DMS79 (cell line): ENCODE data around the gene ADGRB2.

Experiments
- DNase-seq: peaks from one replicate; lab custom pipeline; 2025; lab: John Stamatoyannopoulos, UW

ADGRB2 gene

DNA sequence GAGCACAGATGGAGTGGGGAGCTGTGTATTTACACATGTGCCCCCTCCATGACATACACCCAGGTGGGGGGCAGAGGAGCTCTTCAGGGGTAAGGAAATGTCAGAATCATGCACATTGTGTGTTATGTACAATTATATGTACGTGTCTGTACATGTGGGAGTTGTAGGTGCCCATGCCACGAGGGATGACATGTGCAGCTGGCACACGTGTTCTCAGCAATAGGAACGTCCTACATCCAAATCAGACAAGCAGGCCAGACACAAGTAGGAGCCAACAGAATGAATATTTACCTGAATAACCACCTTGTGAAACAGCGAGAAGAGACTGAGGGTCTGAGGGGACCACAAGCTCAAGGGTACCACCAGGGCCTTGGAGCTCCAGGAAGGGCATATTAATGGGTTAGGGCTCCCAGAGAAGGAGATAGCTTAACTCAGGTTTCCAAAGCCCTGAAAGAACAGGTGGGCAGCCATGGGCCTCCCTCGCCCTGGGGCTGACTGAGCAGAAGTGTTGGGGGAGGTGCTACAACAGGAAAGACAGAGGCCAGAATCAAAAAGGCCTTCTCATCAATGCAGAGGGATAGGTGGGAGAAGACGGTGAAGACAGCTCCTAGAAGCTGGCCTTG lies 63.6 kb downstream of the ADGRB2 start:
- DNase-seq: no peak

DNA sequence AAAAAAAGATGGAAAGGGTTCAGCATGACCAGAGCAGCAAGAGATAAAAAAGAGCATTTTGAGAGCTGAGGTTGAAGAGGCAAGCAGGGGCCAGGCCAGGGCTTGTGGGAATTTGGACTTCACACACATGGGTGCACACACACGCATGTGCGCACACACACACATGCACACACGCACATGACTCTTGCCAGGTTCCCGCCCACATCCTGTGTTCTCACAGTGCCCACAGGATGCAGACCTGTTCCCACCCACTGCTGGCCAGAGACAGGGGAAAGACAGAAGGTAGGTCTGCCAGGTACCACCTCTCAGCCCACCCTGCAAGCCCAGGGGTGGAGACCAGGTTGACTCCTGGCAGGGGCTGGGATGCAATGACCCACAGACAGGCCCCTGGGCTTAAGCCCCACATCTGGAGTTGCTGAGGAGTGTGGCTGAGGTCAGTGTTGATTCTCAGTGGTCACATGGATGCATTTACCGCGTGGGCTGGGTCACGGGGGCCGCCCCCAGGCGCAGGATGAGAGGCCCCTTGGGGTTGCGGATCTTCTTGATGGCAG lies 64.7 kb downstream of the ADGRB2 start:
- DNase-seq: no peak

DNA sequence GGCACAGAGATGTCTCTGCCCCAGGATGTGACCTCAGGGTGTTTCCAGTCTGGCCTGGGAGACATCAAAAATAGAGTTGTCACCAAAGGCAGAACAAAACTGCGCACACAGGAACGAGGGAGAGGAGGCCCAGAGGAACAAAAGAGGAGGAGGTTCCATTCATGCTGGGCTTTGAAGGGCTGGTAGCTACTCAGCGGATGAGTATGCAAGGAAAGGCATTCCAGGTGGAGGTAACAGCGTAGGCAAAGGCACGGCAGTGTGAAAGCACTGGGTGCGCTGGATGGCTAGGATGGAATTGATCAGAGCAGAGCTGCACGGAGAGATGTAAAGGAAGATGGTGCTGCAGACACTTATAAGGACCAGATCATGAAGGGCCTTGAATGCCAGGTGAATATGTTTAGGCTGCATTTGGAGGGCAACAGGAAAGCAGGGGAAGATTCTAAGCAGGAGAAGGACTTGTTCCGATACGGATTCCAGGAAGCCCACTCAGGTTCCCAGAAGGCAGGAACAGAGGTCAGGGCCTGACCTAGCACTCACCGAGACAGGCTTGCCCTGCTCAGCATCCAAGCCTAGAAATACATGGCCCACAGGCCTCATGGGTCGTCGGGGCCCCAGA lies 66.7 kb downstream of the ADGRB2 start:
- DNase-seq: no peak

DNA sequence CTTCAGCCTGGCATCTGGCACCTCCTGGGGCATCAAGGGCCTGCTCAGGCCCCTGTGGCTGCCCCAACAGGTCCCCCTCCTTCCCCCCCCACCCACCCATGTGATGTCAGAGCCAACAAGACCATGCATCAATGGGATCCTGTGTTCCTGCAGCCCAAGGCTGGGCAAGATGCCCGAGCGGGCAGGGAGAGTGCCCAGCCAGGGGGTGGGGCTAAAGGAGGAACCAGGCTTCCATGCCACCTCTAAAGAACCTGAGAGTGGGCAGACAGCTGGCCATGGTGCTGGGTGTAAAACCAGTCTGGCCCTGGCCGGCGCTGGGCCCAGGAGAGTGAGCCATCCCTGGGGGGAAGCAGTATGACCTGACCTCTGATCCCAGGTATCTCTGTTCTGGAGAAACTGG lies 67.9 kb downstream of the ADGRB2 start:
- peak; percentile 16 for DNase-seq

DNA sequence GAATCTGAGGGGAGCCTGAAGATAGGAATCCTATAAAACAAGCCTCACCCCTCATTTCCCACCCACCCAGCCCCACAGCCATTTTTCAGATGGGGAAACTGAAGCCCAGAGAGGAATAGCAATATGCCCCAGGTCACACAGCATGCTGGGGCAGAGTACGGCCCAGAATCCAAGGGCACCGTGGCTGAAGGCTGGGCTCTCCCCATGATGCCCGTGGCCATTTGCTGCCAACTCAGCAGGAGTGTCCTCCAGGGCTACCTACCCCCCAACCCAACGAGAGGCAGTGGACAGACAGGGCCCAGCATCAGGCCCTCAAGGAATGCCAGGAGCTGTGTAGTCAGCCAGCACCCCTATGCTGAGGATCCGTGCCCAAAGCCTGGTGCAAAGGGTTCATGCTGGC lies 68.8 kb downstream of the ADGRB2 start:
- DNase-seq: no peak

DNA sequence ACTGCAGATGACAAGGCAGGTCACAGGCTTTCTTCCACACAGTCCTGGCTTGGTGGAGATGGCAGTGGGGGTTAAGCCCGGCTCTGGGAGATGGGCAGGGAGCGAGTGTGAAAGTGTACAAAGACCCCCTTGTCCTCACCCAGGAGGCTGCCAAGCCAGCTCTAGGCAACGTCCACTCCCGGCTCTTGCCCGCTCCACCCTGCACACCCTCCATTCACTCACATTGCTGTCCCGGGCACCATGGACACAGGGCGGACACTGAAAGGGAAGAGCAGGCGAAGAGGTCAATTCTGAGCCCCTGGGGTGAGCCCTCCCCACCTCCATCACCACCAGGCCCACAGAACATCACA lies 69.2 kb downstream of the ADGRB2 start:
- no peak for DNase-seq

DNA sequence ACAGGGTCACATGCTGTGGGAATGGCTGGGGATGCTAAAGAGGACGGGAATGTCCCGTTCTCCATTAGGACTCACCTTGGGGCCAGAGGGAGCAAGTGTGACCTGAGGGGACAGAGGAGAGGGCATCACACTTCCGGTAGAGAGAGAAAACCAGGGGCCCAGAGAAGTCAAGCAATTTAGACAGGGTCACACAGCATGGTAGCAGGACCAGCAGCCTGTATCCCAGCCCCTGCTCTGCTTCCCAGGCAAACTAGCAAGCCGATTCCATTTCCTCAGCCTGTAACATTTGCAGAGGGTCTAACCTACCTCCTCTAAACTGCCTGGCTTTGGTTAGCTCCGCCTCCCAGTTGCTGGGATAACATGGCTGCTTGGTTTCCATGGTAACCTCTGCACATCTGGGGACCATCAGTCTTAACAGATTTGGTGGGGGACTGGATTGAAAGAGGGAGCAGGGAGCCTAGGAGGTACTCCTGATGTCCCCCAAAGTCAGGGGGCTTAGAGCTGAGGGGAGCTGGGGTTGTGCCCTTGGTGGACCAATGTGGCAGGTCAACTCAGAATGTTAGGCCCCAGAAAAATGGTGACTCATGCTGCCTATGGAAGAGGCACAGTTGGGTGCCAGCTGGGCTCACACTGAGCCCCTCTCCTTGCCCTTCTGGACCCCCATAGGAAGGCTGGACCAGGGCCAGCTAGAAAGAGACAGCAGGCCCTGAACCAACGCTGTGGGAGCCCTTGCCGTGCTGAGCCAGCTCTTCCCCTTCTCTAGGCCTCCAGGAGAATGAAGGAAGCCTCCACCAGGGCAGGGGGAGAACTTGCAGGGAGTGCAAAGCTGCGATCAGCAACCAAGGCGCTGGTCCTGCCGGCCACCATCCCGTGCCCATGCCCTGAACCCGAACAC lies 69.8 kb downstream of the ADGRB2 start:
- DNase-seq: no peak

DNA sequence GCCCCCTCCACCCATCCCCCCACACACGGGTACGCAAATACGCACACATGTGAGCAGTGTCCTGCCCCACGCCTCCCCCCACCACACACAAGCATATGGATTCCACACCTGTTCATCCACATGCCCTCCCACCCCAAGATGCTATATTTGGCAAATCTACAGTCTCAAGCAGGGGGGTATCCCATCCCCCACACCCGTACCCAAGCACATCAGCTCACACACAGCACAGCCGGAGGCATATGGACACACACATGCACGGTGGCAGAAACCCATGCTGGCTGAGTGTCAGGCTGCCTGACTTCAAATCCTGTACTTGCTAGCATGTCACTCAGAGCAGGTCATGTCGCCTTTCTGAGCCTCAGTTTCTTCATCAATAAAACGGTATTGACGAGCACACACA lies 70.9 kb downstream of the ADGRB2 start:
- no peak for DNase-seq

DNA sequence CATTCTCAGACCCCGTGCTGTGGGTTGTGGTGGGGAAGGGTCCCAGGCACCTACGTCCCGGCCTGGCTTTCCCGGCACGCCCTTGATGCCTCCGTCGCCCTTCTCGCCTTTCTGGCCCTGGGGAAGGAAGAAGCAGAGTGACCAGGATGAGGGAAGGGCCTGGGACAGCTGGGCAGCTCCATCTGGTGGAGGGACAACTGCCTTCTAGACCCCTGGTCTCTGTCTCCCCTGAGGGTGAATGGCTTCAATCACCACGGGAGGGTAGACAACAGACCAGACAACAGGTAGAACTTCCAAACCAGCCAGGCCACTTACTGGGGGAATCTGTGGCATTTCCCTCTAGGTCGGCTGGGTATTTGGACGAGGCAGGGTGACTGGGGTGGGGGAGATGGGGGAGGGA lies 72.2 kb downstream of the ADGRB2 start:
- no peak for DNase-seq

DNA sequence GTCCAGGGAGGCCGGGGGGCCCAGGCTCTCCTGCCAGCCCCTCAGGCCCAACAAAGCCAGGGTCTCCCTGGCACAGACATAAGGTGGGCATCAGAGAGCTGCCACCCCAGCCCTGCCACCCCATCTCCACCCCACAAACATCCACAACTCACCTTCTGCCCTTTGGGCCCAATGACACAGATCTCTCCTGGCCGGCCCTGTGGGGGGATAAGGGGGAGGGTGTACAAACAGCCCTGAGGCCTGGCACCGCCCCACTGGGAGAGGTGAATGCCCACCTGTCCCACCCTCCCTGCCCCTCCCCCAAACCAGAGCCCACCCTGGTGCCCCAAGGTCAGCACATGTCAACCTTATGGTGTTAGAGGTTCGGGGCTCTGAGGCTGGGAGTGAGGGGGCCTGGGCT lies 72.7 kb downstream of the ADGRB2 start:
- DNase-seq: no peak

DNA sequence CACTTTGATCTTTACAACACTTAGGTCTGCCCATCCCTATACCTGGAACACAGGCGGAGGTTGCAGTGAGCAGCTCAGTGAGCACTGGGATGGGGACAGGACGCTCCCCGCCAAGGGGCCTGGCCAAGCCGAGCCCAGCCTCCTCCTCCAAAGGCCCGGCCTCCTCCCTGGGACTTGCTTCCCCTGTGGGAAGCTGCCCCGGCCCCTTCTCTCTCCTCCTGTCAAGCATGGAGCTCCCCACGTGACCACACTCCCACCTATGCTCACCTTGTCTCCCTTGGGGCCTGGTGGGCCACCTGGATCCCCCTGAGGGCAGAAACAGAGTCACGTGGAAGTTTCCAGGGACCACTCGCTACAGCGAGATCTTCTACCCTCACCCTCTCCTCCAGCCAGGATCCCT lies 73.2 kb downstream of the ADGRB2 start:
- DNase-seq: no peak

DNA sequence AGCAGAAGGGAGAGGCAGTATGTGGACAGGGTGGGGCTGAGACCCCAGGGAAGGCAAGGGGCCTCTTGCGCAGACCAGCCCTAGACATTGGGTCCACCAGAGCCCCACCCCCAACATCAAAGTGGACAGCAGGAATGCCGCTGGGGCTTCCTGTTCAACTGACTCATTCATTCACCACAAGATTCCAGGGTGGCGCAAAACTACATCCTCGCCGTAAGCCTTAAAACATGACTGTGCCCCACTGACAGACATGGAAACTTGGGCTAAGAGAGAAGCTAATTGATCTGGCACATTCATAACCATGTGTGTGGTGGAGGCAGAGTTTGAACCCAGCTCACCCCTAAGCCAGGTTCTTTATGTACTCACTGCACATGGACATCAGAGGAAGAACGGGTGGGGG lies 74.3 kb downstream of the ADGRB2 start:
- no peak for DNase-seq

DNA sequence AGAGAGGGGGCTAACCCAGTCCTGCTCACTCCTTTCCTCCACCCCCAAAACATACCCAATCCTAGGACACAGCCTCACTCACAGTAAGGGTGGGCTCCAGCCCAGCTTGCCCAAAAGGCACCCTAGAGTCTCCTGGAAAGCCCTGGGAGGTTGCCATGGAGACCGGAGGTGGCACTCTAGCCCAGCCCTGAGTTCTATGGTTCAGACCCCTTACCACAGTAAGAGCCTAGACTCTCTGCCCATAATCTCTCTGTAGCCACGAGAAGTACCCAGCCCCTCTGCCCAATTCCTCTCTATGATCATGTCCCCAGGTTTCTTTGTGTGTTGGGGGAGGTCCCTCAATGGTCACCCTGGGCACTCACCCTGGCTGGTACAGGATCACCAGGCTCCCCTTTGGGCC lies 74.8 kb downstream of the ADGRB2 start:
- no peak for DNase-seq

DNA sequence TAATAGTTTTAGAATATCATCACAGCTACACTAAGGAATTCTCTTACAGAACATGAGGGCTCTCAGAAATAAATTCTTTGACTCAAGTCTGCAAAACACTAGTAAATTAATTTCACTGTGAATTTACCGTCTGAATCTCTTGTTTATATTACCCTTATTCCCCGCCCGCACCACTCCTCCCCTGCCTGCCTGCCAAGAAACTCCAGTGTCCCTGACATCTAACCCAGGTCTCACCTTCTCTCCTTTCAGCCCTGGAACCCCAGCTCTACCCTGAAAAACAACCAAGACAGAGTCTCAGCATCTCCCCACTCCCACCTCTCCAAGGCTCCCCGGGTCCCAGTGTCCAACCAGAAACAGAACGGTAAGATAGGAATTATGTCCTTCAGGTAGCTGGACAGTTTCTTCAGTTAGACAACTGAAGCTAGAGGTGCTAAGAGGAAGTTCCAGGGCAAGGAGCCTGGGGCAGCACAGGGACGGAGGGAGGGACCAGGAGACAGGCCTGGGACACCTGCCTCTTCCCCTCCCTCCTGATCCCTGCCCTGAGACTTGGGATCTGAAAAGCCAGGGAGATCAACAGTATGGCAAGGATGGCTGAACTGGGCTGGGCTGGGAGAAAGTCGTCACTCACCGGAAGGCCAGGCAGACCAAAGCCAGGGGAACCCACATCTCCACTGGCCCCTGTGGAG lies 75.8 kb downstream of the ADGRB2 start:
- DNase-seq: no peak

DNA sequence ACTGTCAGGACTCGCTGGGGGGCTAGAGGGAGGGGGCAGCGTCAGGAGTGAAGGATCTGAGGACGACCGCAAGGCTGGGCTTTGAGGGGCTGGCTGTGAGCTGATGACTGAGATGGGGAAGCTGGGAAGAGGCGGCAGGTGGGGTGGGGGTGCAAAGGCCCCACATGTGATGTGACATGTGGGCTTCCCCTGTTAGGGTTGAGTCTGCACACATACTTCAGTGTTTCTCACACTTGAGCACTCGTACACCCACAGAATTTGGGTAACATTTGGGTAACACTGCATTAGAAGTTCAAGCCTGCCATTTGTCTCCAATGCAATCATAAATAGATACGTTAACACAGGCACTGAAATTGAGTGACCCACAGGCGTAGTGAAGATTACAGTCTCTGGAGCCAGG lies 76.5 kb downstream of the ADGRB2 start:
- no peak for DNase-seq

DNA sequence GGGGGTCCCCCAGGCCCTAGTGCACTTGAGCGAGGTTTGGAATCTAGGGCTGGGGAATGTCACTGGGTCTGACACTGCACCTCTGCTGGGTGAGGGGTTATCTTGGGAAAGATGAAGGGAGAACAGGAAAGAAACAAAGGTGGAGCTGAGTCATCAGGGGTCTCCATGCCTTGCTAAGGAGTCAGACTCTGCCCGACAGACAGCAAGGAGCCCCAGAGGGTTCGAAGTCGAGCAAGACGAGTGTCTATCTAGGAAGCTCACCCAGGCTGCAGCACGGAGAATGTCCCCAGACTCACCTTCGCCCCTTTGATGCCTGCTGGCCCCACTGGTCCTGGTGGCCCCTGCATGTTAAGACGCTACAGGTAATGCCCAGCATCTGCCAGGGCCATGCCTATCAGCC lies 78.3 kb downstream of the ADGRB2 start:
- DNase-seq: no peak

DNA sequence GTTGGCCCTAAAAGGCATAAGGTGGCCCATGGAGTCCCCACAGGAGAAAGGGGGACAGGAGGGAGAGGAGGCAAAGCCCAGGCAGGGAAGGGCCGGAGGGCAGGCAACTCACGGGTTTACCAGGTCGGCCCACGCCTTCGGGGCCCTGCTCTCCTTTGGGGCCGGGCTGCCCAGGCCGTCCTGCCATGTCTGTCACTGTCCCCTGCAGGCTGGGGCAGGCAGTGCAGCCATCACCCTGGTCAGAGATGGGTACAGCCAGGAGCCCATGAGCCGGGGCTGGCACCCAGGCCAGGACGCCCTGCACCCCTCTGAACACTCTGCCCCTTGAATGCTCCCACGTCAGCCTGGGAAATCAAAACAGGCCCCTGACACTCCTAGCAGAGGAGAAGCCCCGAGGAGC lies 80.1 kb downstream of the ADGRB2 start:
- DNase-seq: no peak

DNA sequence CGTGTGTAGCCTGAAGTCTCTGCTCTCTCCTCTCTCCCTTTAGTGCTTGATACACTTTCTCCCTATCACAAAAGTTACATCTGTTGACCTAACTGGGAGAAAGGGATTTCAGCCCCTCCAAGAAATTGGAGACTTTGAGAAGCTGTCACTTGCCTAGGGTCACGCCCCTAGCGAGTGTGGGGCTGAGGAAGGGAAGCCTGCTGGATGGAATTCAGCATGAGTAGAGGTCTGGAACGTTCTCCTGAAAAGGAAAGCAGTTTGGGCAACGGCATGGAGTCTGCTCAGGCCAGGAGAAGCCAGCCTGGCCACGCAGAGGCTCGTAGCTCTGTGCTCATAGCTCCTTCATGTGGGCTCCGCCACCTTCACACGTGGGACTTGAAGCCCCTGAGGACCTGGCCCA lies 82.7 kb downstream of the ADGRB2 start:
- no peak for DNase-seq

DNA sequence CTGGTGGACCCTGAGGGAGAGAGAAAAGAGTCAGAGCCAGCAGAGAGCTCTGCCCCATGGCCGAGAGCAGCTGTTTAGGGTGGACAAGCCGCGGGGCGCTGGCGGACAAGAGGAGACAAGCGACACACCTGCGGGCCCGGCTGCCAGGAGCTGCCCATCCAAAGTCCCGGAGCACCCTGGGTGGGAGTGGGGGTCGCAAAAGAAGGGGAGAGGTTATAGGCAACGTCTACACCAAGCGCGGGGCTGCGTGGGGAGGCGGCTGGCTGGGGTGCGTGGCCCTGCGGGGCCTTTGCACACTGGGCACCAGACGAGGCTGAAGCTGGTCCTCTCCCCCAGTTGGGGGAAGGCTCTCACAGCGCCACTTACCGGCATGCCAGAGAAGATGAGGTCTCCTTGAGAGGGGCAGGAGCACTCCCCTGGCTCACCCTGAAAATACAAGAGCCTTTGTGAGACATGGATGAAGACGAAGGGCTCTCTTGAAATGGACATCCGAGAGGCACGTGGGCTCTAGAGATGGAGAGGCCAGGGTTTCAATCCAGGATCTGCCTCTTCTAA lies 84.4 kb downstream of the ADGRB2 start:
- DNase-seq: no peak

DNA sequence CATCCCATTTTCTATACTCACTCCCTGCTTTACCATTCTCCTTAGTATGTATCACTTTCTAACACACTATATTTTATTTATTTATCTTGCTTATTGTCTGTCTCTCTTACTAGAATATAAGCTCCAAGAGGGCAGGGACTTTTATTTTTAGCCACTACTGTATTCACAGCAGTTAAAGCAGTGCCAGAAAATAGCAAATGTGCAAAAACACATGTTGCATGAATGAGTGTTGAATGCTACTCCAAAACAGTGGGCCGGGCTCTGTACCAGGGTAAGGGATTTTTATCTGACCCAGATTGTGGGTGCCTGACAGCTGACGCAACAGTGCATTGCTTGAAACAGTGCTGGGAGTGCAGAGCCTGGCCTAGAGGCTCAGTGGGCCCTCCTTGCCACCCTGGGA lies 85.0 kb downstream of the ADGRB2 start:
- no peak for DNase-seq

DNA sequence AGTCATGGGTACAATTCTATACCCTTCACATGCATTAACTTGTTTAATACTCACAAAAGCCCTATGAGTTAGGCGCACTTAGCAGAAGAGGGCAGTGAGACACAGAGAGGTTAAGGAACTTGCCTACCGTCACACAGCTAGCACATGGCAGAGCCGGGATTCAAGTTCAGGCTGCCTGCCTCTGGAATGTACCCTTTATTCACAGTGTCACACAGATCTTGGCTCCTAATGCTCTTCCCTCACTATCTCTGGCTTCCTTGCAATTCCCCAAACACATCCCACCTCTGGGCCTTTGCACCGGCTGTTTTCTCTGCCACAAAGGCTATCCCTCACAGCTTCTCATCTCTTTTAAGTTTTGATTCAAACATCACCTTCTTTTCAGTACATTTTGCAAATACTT lies 85.5 kb downstream of the ADGRB2 start:
- no peak for DNase-seq

DNA sequence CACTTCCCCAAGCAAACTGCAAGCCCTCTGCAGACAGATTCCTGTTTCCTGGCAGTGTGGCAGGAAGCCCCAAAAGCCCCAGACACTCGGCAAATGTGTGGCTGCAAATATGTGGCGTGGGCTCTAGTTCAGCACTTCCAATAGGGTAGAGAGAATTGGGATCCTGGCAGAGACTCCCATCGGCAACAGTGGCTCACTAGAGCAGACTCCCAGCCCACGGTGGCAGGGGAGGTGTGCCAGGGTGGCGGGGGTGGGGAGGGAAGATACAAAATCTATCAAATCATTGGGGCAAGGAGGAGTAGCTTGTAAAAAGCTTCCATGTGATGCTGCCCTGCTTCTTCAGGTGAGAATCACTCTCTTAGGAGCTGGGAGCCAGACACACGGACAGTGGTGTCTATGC lies 86.2 kb downstream of the ADGRB2 start:
- DNase-seq: no peak
